GM19238 (cell line): Measurements from ENCODE around the gene ZFP69.
"Not testable (repeated sequence)": the region's sequence is repeated elsewhere in the genome, so short reads cannot be mapped to it uniquely, and the experiment has no call there.

ENCODE experiments used
- DNase-seq: peaks from one replicate; pipeline ENCODE4 v3.0.0; 2011; ENCODE audit warnings: low spot score; ENCODE audit not compliant: insufficient read length

Gene ZFP69

DNA sequence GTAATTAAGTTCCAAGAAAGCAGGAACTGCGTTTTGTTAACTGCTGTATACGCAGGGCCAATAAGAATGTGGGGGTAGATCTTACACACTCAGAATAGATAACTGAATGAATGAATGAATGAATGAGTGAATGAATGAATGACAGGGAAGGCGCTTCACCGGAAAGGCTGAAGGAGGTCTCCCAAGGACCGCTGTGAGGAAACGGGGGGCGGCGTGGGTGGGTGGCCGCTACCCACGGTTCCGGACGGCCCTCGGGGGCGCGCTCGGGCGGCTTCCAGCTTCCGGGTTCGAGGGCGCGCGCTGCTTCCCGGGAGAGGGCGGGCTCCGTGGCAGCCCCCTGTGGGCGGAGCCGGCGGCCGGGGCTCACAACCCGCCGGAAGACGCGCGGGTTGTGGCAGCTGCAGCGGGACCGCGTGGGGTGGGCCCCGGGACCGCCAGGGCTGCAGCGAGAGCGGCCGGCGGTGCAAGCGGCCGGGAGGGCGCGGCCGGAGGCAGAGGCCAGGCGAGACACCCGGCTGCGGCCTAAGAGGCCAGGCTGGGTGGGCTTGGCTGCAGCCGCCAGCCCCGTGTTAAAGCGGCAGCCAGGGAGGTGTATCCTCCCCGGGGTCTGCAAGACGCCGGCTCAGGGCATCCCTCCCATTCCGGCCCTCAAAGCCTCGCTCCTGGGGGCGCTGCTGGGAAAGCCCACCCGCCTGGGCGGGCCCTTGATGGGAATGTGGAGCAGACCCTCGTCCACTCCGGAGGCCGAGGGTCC lies at the start of gene ZFP69:
ZFP69 (plus strand) TSS at position 367 of the 754 bp plus-strand sequence. CDS start 2,072 bp downstream, outside the sequence.
- DNase-seq: peak; percentile 77

DNA sequence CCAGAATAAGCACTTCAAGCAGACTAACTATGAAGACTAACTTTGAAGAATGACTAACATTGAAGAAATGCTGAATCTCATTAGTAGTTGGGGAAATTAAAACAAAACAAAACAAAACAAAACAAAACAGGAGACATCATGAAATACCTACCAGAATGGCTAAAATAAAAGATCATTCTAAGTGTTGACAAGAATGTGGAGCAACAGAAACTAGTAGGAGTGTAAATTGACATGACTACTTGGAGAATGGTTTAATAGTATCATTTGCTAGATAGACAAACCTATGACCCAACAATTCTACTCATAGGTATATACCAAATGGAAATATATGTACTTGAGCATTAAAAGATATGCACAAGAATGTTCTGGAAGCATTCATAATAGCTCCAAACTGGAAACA lies 45.7 kb upstream of the ZFP69 start:
- no peak for DNase-seq

DNA sequence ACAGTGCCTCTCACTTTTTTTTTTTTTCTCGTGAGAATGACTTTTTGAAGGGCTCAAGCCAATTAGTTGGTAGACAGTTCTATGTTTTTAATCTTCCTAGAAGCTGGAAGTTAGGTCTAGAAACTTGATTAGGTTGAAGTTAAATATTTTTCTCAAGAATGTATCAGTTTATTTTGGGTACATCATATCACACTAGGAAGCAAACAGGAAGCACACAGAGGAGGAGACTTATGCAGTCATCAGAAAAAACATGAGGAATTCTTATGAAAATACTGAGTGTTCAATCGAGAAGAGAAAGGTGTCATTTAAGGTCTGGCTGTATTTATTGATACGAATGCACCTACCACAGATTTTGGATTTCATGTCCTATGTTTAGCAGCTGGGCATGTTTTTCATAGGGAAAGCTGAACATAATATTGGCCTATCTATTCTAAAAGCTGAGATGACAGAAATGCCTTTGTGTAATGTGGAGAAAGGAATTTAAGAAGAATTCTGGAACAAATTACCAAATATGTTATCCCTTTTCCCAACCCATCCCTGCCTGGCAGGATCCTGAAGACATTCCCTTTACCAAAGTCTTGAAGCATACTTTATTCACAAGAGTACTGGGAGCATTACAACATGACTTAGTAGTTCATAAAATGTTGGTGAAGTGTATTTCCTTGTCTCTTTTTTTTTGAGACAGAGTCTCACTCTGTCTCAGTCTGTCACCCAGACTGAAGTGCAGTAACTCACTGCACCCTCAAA lies 44.3 kb upstream of the ZFP69 start:
- no peak for DNase-seq

DNA sequence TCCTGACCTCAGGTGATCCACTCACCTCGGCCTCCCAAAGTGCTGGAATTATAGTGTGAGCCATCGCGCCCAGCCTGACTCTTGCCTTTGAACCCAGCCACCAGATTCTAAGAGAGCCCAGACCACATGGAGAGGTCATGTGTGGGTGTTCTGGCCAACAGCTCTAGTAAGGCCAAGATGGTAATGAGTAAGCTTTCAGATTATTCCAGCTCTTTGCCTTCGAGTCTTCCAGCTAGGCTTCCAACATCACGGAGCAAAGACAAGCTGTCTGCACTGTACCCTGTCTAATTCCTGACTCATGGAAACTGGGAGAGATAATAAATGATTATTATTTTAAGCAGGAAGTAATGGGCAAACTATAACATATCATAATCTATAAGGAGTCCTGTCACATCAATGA lies 41.6 kb upstream of the ZFP69 start:
- DNase-seq: no peak

DNA sequence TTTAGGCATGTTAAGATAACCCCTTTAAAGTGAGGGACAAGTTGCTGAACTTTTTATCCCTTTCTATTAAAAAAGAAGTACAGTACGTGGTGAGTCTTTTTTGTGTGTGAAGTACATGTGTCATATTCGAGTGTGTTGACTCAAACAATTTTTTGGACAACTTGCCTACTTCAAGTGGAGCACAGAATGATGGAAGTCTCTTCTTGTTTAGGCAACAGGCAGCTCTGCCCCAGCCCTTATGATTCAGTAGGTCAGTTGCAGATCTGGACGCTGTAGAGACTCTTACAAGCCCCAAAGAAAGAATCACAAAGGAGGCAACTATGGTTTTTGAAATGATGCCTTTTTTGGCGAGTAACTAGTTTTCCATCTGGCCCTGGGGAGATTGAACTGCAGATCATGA lies 41.2 kb upstream of the ZFP69 start:
- no peak for DNase-seq

DNA sequence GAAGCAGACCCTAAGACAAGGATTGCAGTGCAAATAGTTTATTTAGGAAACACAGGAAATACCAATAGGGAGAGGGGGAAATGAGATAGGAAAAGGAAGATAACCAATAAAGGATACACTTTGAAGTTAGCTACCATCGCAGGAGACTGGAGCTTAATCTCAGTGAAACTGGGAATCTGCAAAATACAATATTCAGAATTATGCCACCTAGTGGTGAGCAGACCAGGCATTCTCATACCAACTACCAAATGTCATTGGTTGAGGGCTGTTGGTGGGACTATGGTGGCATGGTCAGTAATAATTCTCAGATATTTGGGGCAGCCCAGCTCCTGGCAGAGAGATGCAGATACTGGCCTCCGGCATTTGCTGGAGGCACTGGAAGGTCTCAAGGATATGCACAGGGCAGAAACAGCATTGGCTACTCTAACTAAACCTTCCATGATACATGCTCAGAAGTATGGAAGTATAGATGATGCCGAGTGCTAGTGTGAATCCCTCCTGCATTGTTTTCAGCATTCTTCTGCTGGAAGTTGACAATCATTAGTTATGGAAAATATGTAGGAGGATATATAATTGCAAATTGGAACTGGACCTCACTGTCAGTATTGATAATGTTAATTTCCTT lies 38.6 kb upstream of the ZFP69 start:
- no peak for DNase-seq

DNA sequence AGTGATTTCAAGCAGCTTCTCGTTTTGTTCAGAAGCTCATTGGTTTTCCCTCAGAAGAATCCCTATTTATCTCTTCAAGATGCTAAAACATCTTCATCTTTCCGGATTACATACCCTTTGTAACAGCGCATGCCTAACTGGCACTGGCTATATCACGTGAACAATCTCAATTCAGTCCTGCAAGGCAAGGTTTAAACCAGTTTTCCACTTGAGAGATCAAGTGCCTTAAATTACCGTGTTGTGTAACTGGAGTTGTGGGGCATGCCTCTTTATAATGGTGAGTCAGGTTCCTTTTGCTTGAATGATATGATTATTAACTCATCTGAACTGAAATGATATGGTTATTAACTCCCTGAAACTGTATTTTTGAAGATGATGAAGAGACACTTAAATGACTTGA lies 37.8 kb upstream of the ZFP69 start:
- DNase-seq: no peak

DNA sequence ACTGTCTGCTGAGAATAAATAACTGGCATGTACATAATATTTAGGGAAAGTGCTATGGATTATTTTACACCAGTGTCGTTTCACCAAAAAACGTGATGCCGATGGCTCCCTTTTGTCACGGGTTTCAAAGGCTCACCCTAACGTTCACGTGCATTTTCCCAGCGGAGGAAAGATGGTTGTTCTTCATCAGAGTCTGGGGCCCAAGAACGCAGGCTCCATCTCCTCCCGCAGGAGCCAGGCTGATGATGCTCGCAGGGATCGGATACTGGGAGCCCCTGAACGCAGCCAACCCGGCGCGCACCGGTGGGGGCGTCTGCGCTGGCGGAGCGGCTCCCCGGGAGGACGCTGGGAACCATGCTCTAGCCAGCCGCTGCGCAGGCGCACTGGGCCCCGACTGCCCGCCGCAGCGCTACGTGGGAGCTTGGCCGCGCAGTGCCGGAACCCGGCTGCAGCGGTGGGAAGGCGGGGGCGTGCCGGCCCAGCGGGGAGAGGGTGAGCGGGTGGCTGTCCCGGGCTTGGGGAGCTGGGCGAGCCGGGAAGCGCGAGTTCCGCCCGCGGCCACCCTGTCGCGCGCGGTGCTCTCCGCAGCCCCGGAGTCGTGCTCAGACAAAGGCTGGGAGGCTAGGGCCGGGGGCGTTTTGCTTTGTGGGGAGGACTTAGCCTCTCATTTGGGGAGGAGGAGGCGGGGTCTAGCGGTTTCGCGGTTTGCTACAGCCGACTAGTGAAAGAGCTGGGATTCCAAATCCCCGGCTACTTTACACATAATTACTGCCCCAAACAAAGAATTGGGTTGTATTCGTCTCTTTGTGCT lies 27.2 kb upstream of the ZFP69 start, which contains the start of gene ZFP69B:
ZFP69B (plus strand) TSS at position 793 of the 811 bp plus-strand sequence. CDS start 486 bp downstream, outside the sequence.
- peak; percentile 92 for DNase-seq

DNA sequence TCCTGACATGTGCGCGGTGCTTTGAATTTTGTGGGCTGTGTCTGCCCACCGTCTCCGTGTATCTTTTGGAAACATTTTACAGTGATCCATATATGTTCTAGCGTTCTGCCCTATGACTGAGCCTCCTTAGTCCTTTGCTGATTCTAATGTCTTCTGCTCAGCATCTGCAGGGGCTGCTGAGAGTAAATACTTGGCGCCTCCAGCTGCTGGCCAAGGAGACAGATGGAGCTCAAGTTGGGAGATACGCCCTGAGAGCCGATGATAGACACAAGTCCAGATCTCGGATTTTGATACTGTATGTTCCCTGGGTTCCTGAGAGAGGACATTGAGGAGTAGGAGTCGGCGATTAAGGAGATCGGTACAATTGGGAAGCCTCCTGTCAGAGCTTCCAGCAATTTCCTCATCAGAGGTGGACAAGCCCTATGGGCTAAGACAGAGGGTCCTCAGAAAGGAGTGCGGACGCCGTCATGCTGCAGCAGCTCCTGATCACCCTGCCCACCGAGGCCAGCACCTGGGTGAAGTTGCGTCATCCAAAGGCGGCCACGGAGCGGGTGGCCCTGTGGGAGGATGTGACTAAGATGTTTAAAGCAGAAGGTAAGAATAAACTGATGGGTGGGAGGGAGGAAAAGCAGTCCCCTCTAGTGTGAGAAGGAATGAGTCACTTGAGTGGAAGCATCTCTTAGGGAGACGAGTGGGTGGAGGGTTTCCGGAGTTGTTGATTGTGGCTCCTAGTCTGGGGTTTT lies 26.4 kb upstream of the ZFP69 start:
- peak; percentile 10 for DNase-seq

DNA sequence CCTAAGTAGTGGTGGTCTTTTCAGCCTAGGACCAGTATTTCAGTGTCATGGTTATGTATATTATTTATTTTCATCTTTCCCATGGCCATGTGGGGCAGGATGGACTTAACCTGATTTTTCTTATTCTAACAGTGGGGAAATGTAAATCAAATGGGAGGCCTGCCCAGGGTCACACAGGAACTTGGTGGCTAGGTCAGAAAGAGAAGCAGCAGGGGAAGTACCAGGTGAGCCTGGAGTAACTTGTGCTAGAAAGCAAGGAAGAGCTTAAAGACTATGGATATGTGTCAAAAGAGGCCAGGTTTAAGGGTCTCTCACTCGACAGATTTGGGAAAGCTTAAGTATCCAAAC lies 25.9 kb upstream of the ZFP69 start:
- DNase-seq: no peak

DNA sequence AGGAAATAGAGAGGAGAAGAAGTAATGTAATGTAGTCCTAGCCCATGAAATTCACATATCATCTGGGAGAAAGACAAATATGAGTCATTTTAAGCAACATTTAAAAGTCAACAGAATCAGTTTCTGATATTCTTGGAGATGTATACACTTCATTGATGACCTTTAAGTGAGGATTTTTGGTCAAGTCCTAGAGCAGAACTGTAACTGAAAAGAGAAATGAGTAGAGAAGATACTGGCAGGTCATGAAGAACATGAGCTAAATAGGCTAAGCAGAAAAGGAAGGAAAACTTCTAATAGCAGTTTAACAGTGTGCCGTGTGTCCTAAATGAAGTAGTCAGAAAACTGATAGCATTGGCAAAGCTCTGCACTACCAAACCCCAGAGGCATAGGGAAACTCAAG lies 22.2 kb upstream of the ZFP69 start:
- no peak for DNase-seq

DNA sequence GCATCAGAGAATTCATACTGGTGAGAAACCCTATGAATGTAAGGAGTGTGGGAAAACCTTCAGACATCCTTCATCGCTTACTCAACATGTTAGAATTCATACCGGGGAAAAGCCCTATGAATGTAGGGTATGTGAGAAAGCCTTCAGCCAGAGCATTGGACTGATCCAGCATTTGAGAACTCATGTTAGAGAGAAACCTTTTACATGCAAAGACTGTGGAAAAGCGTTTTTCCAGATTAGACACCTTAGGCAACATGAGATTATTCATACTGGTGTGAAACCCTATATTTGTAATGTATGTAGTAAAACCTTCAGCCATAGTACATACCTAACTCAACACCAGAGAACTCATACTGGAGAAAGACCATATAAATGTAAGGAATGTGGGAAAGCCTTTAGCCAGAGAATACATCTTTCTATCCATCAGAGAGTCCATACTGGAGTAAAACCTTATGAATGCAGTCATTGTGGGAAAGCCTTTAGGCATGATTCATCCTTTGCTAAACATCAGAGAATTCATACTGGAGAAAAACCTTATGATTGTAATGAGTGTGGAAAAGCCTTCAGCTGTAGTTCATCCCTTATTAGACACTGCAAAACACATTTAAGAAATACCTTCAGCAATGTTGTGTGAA lies 14.0 kb upstream of the ZFP69 start:
- no peak for DNase-seq

DNA sequence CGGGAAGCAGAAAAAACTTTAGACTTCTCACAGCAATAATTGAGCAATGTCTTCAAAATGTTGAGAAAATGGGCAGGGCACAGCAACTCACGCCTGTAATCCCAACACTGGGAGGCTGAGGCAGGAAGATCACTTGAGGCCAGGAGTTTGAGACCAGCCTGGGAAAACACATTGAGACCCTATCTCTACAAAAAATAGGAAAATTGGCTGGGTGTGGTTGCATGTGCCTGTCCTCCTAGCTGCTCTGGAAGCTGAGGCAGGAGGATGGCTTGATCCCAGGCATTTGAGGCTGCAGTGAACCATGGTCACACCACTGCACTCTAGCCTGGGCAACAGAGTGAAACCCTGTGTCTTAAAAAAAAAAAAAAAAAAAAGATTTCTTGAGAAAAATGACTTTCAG lies 7.8 kb upstream of the ZFP69 start:
- no peak for DNase-seq

DNA sequence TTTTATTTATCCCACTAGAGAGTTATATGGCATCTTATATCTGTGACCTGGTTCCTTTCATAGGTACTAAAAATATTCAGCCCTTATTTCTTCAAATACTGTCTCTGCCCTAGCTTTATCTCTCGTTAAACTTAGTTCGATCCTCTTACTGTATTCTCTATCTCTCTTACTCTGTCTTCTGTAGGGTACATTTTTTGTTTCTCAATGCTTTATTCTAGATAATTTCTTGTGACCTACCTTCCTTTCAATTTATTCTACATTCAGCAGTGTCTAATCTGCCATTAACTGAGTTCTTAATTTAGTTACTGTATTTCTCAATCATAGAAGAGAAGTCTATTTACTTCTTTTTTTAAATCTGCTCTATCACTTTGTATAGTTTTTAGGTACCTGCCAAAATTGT lies 1.8 kb upstream of the ZFP69 start:
- no peak for DNase-seq

DNA sequence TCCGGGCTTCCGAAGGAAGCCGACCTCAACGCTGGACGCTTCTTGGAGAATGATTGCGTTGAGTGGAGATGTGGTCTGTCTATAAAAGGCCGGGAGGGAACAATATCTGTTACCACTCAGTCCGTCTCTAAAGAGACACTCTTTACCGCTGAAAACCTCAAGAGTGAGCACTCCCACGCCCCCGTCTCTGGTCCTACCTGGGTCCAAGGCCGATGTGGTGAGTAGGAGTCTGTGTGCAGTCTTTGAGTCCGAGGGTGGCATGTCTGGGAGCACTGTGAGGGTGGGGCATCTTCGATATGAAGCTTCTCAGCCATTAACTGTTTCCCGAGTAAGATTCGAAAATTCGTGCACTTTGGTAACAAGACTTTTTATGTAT lies 576 bp downstream of the ZFP69 start:
- DNase-seq: peak; percentile 14

DNA sequence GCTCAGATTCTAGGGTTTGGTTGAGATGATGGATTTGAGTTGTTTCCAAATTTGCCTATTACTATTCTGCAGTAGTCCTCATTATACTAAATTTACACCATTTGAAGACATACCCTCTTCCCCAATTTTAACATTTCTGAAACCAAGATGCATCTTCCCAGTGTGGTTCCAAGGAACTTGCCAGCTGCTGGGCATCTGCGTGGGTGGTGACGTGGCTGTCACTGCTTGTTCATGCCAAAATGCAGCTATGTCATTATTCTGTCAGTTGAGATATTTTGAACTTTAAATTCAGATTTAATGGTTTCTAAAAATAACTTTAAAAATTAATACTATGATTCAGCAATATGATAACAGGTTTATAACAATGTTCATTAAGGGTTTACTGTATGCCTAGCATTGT lies 1.2 kb downstream of the ZFP69 start:
- no peak for DNase-seq

DNA sequence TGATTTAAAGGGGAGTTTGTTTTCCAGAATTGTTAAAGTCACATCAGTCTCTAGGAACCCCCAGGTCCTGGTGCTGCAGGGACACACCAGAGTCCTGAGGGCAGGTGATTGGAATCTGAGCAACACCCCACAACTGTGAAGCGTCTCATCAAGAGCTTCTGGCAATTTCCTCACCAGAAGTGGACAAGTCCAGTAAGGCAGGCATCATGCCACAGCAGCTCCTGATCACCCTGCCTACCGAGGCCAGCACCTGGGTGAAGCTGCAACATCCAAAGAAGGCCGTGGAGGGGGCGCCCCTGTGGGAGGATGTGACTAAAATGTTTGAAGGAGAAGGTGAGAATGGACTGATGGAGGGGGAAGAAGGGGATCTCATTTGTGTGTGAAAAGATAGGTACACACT lies 2.1 kb downstream of the ZFP69 start:
- no peak for DNase-seq

DNA sequence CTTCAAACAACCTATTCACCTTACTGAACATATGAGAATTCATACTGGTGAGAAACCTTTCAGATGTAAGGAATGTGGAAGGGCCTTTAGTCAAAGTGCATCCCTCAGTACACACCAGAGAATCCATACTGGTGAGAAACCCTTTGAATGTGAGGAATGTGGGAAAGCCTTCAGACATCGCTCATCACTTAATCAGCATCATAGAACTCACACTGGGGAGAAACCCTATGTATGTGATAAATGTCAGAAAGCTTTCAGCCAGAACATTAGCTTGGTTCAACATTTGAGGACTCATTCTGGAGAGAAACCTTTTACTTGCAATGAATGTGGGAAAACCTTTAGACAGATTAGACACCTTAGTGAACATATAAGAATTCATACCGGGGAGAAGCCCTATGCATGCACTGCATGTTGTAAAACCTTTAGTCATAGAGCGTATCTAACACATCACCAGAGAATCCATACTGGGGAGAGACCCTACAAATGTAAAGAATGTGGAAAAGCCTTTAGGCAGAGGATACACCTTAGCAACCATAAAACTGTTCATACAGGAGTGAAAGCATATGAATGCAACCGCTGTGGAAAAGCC lies 18.3 kb downstream of the ZFP69 start:
- no peak for DNase-seq

DNA sequence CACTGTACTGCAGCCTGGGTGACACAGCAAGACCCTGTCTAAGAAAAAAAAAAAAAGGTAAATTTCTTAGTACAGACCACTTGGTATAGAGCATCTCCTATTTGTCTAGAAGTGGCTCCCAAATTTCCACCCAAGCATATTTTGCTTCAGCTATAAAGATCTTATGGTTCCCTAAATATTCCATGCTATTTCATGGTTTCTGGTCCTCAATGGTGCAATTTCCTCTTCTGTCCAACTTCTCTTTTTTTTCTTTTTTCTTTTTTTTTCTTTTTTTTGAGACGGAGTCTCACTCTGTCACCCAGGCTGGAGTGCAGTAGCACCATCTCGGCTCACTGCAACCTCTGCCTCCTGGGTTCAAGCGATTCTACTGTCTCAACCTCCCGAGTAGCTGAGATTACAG lies 25.6 kb downstream of the ZFP69 start:
- DNase-seq: not testable (repeated sequence)

DNA sequence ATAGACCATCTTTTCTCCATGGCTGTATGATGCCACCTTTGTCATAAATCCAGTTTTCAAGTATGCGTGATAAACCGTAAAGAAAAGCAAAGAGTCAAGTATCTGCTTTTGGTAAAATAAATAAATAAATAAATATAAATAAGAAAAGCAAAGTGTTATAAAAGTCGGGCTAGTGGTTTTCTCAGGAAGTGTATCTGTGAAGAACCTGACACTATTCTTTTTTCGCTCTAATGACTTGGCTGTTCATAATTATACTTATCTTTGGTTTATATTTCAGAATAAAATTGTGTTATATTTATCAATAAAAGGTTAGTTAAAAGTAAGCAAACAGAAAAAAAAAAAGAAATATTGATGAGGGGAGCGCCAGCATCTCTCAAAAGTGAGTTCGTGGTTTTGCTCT lies 30.9 kb downstream of the ZFP69 start:
- no peak for DNase-seq
